RWPE2 (cell line): ENCODE data around the gene GPR183.

Experiments
- ATAC-seq: fragments of 200-7000 bp; cut with Tn5 transposase; 3 replicates; pipeline ENCODE4 v1.9.1; 2021; ENCODE audit warnings: low read depth
- DNase-seq: peaks from one replicate; pipeline ENCODE4 v3.0.0-alpha.2; 2020; ENCODE audit warnings: low spot score
- H3K27ac ChIP-seq: fragments of 450-650 bp; 2 replicates; pipeline ENCODE4 v1.5.1; 2017; ENCODE audit warnings: mild to moderate bottlenecking; ENCODE audit not compliant: poor library complexity, severe bottlenecking
- H3K27me3 ChIP-seq: fragments of 250-450 bp; sonication (Bioruptor Pico); 2 replicates; pipeline ENCODE4 v1.5.1; 2021; ENCODE audit warnings: mild to moderate bottlenecking, moderate library complexity; ENCODE audit not compliant: insufficient read depth, poor library complexity, severe bottlenecking
- H3K36me3 ChIP-seq: fragments of 250-450 bp; sonication (Bioruptor Pico); 2 replicates; pipeline ENCODE4 v1.5.1; 2020; ENCODE audit warnings: low read depth, mild to moderate bottlenecking, moderate library complexity
- H3K4me1 ChIP-seq: fragments of 250-450 bp; sonication (Bioruptor Pico); 2 replicates; pipeline ENCODE4 v1.5.1; 2021; ENCODE audit warnings: mild to moderate bottlenecking, moderate library complexity; ENCODE audit not compliant: insufficient read depth, poor library complexity, severe bottlenecking
- H3K4me3 ChIP-seq: fragments of 250-450 bp; sonication (Bioruptor Pico); 2 replicates; pipeline ENCODE4 v1.5.1; 2021; ENCODE audit warnings: mild to moderate bottlenecking, moderate library complexity; ENCODE audit not compliant: severe bottlenecking
- H3K9me3 ChIP-seq: fragments of 250-450 bp; sonication (Bioruptor Pico); 2 replicates; pipeline ENCODE4 v1.5.1; 2021; ENCODE audit warnings: mild to moderate bottlenecking, moderate library complexity; ENCODE audit not compliant: severe bottlenecking
- CTCF ChIP-seq: fragments of 450-650 bp; IDR thresholded peaks from one replicate; pipeline ENCODE4 v1.5.1; 2017; ENCODE audit warnings: mild to moderate bottlenecking, moderate library complexity; ENCODE audit not compliant: poor library complexity, severe bottlenecking

The GPR183 gene

GRCh38 chr13:99299256-99299919 lies 7.8 kb downstream of the GPR183 start:
- no peak for ATAC-seq
- DNase-seq = no peak
- H3K4me1 ChIP-seq = no peaks in the 10 kb centered on the region
- H3K9me3 ChIP-seq = no peaks in the 10 kb centered on the region
- 0 out of 2 replicates have a peak, but pooled peaks cover 4% of the 10 kb centered on the region for H3K36me3 ChIP-seq
- no peak overlapping the region for H3K27ac ChIP-seq
- H3K4me3 ChIP-seq = no peak overlapping the region
- H3K27me3 ChIP-seq = no peaks in the 10 kb centered on the region
- no peak for TF ChIP-seq CTCF

DNA sequence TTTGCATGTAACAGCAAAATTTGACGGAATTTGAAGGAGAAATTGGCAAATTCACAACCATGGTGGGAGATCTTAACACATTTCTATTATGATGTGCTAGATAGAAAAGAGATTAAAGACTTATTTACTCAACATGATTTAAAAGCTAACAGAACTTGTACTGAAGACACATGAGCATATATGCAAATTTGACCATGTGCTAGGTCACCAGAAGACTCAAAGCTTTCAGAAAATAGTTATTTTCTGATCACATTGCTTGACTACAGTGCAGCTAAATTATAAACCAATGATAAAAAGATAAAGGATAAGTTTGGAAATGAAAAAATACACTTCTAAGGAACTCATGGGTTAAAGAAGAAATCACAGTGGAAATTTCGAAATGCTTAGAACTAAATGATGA lies 9.1 kb downstream of the GPR183 start:
- Histone ChIP-seq H3K4me3 (no peak overlapping the region), H3K4me1 (no peaks in the 10 kb centered on the region), H3K27ac (no peak overlapping the region), H3K36me3 (0 out of 2 replicates have a peak, but pooled peaks cover 4% of the 10 kb centered on the region), H3K27me3 (no peaks in the 10 kb centered on the region), H3K9me3 (no peaks in the 10 kb centered on the region)
- DNase-seq = no peak
- no peak for TF ChIP-seq CTCF
- no peak for ATAC-seq

GRCh38 chr13:99297331-99297730 lies 9.9 kb downstream of the GPR183 start:
- H3K27me3 ChIP-seq = no peaks in the 10 kb centered on the region
- no peaks in the 10 kb centered on the region for H3K9me3 ChIP-seq
- no peaks in the 10 kb centered on the region for H3K4me1 ChIP-seq
- TF ChIP-seq CTCF = no peak
- ATAC-seq (no peak), DNase-seq (no peak)
- H3K27ac ChIP-seq = no peak overlapping the region
- H3K4me3 ChIP-seq = no peak overlapping the region
- 0 out of 2 replicates have a peak, but pooled peaks cover 4% of the 10 kb centered on the region for H3K36me3 ChIP-seq

- Histone ChIP-seq H3K4me3 (no peak overlapping the region), H3K27ac (no peak overlapping the region), H3K36me3 (0 out of 2 replicates have a peak, but pooled peaks cover 4% of the 10 kb centered on the region), H3K4me1 (no peaks in the 10 kb centered on the region), H3K27me3 (no peaks in the 10 kb centered on the region), H3K9me3 (no peaks in the 10 kb centered on the region)
- ATAC-seq (no peak), DNase-seq (no peak)
- TF ChIP-seq CTCF = no peak
These were observed 10.8 kb downstream of the GPR183 start for GRCh38 chr13:99296398-99296797.
